Loucy (cell line): Measurements from ENCODE around the gene STXBP6.
"Not testable (repeated sequence)": the region's sequence is repeated elsewhere in the genome, so short reads cannot be mapped to it uniquely, and the experiment has no call there.

ENCODE experiments used
- H2AFZ ChIP-seq: fragments of 200-600 bp; sonication (generic); 2 replicates; pipeline ENCODE4 v1.6.0; 2016; ENCODE audit warnings: antibody characterized with exemption, mild to moderate bottlenecking, low read length, moderate library complexity
- H3F3A ChIP-seq: fragments of 200-600 bp; 2 replicates; pipeline ENCODE4 v1.6.0; 2016; ENCODE audit warnings: antibody characterized with exemption, low read depth, mild to moderate bottlenecking
- H3K27me3 ChIP-seq: fragments of 200-600 bp; sonication (generic); 2 replicates; pipeline ENCODE4 v1.6.1; 2014; ENCODE audit warnings: low read length, mild to moderate bottlenecking; ENCODE audit not compliant: insufficient read depth, poor library complexity, severe bottlenecking
- H3K36me3 ChIP-seq: fragments of 200-600 bp; sonication (generic); 2 replicates; pipeline ENCODE4 v1.6.1; 2016; ENCODE audit warnings: low read length; ENCODE audit not compliant: insufficient read depth
- H3K4me1 ChIP-seq: fragments of 200-600 bp; sonication (generic); 2 replicates; pipeline ENCODE4 v1.5.1; 2014; ENCODE audit warnings: low read length, mild to moderate bottlenecking; ENCODE audit not compliant: insufficient read depth, poor library complexity, severe bottlenecking
- H3K4me2 ChIP-seq: fragments of 200-600 bp; sonication (generic); 2 replicates; pipeline ENCODE4 v1.6.0; 2014; ENCODE audit warnings: antibody characterized with exemption, low read length, low read depth, mild to moderate bottlenecking; ENCODE audit not compliant: poor library complexity, severe bottlenecking
- H3K4me3 ChIP-seq: fragments of 200-600 bp; sonication (generic); 2 replicates; pipeline ENCODE4 v1.5.1; 2014; ENCODE audit warnings: low read length, mild to moderate bottlenecking, mixed read lengths; ENCODE audit not compliant: poor library complexity, severe bottlenecking
- H3K79me2 ChIP-seq: fragments of 200-600 bp; sonication (generic); 2 replicates; pipeline ENCODE4 v1.6.1; 2014; ENCODE audit warnings: low read length; ENCODE audit not compliant: insufficient read depth
- H3K9ac ChIP-seq: fragments of 200-600 bp; sonication (generic); 2 replicates; pipeline ENCODE4 v1.6.0; 2014; ENCODE audit warnings: mild to moderate bottlenecking, low read depth, low read length, moderate library complexity; ENCODE audit not compliant: poor library complexity, severe bottlenecking
- H3K9me2 ChIP-seq: fragments of 200-600 bp; sonication (generic); replicated peaks from 2 replicates; pipeline ENCODE4 v1.6.1; 2016; ENCODE audit warnings: low read depth, low read length, mixed read lengths
- H3K9me3 ChIP-seq: fragments of 200-600 bp; sonication (generic); 2 replicates; pipeline ENCODE4 v1.6.1; 2014; ENCODE audit warnings: mild to moderate bottlenecking, antibody characterized with exemption, low read length, low read depth; ENCODE audit not compliant: insufficient read depth
- H4K20me1 ChIP-seq: fragments of 200-600 bp; sonication (generic); 2 replicates; pipeline ENCODE4 v1.6.0; 2014; ENCODE audit warnings: antibody characterized with exemption, low read length, mild to moderate bottlenecking; ENCODE audit not compliant: insufficient read depth, poor library complexity, severe bottlenecking
- CTCF ChIP-seq: fragments of 200-600 bp; sonication (generic); conservative IDR thresholded peaks from 2 replicates; pipeline ENCODE4 v1.5.1; 2014; ENCODE audit warnings: mild to moderate bottlenecking, antibody characterized with exemption, low read length
- EZH2phosphoT487 ChIP-seq: fragments of 200-600 bp; IDR thresholded peaks from 2 replicates; pipeline ENCODE4 v1.6.1; 2018; ENCODE audit warnings: antibody characterized with exemption, mild to moderate bottlenecking, moderate library complexity, borderline replicate concordance

STXBP6 gene

GRCh38 chr14:24806061-24806678 lies 243.8 kb downstream of the STXBP6 start:
- Histone ChIP-seq H3K9ac (no peak overlapping the region), H3K4me2 (no peak overlapping the region), H3K27me3 (no peaks in the 10 kb centered on the region), H2AFZ (no peak overlapping the region), H3K4me1 (peaks cover 19% of the 10 kb centered on the region), H3K9me3 (no peaks in the 10 kb centered on the region), H3K4me3 (no peak overlapping the region), H3K79me2 (no peaks in the 10 kb centered on the region), H3K9me2 (no peaks in the 10 kb centered on the region), H3K36me3 (no peaks in the 10 kb centered on the region), H3F3A (no peaks in the 10 kb centered on the region), H4K20me1 (no peaks in the 10 kb centered on the region)
- TF ChIP-seq EZH2phosphoT487 (no peak), CTCF (peak; percentile 98)

- no peaks in the 10 kb centered on the region for H3K79me2 ChIP-seq
- H3K9me2 ChIP-seq = no peaks in the 10 kb centered on the region
- no peaks in the 10 kb centered on the region for H3F3A ChIP-seq
- no peak overlapping the region for H3K4me2 ChIP-seq
- peaks cover 19% of the 10 kb centered on the region for H3K4me1 ChIP-seq
- H4K20me1 ChIP-seq = no peaks in the 10 kb centered on the region
- 0 out of 2 replicates have a peak overlapping the region, but pooled peaks have one; percentile 10 for H2AFZ ChIP-seq
- no peaks in the 10 kb centered on the region for H3K27me3 ChIP-seq
- H3K36me3 ChIP-seq = no peaks in the 10 kb centered on the region
- TF ChIP-seq CTCF (no peak), EZH2phosphoT487 (no peak)
- H3K9ac ChIP-seq = no peak overlapping the region
- H3K9me3 ChIP-seq = no peaks in the 10 kb centered on the region
- H3K4me3 ChIP-seq = no peak overlapping the region
Observed at GRCh38 chr14:24804552-24805212, 245.3 kb downstream of the STXBP6 start.

GRCh38 chr14:24803933-24804494 lies 245.9 kb downstream of the STXBP6 start:
- H3F3A ChIP-seq = no peaks in the 10 kb centered on the region
- no peaks in the 10 kb centered on the region for H3K9me3 ChIP-seq
- H3K36me3 ChIP-seq = no peaks in the 10 kb centered on the region
- H3K9ac ChIP-seq = no peak overlapping the region
- no peaks in the 10 kb centered on the region for H3K9me2 ChIP-seq
- TF ChIP-seq CTCF (no peak), EZH2phosphoT487 (no peak)
- no peak overlapping the region for H2AFZ ChIP-seq
- no peak overlapping the region for H3K4me3 ChIP-seq
- H4K20me1 ChIP-seq = no peaks in the 10 kb centered on the region
- H3K4me1 ChIP-seq = peaks cover 19% of the 10 kb centered on the region
- H3K27me3 ChIP-seq = no peaks in the 10 kb centered on the region
- H3K4me2 ChIP-seq = no peak overlapping the region
- no peaks in the 10 kb centered on the region for H3K79me2 ChIP-seq

- H3K9ac ChIP-seq, H3K4me2 ChIP-seq, H3K36me3 ChIP-seq, H3K4me3 ChIP-seq, H3F3A ChIP-seq, H3K9me3 ChIP-seq, H3K9me2 ChIP-seq, H3K79me2 ChIP-seq, H2AFZ ChIP-seq, H4K20me1 ChIP-seq, H3K27me3 ChIP-seq: not testable (repeated sequence)
- peaks cover 21% of the 10 kb centered on the region for H3K4me1 ChIP-seq
Observed at GRCh38 chr14:24803426-24803825, 246.5 kb downstream of the STXBP6 start.
